HepG2 (cell line): ENCODE measurements around the gene HEXIM1. TPM values are rescaled to one million over a fixed set of nuclear protein-coding genes. Genes with fewer than 3 reads are reported as not detected.

Source experiments
- DMAP1 ChIP-seq: IDR thresholded peaks from 2 replicates; pipeline ENCODE4 v1.6.1; 2016
- GATAD1 ChIP-seq: IDR thresholded peaks from 2 replicates; pipeline ENCODE4 v1.6.1; 2016; ENCODE audit warnings: missing genetic modification reagents, missing compliant biosample characterization
- ISX ChIP-seq: sonication (generic); formaldehyde crosslinking; conservative IDR thresholded peaks from 2 replicates; pipeline ENCODE4 v1.5.0; 2020; ENCODE audit warnings: missing genetic modification reagents
- MEIS2 ChIP-seq: sonication (generic); formaldehyde crosslinking; IDR thresholded peaks from 2 replicates; pipeline ENCODE4 v1.9.0; 2021; ENCODE audit warnings: mild to moderate bottlenecking, missing genetic modification reagents
- RAD21 ChIP-seq: fragments of 450-650 bp; formaldehyde crosslinking; IDR thresholded peaks from 2 replicates; pipeline ENCODE4 v1.5.0; 2020; ENCODE audit warnings: mild to moderate bottlenecking
- RBM39 ChIP-seq: fragments of 200-400 bp; formaldehyde crosslinking; IDR thresholded peaks from one replicate; pipeline ENCODE4 v1.6.1; 2018; ENCODE audit warnings: antibody characterized with exemption, mild to moderate bottlenecking, low read depth, low read length; ENCODE audit not compliant: poor library complexity, severe bottlenecking
- SETDB1 ChIP-seq: sonication (generic); formaldehyde crosslinking; IDR thresholded peaks from 2 replicates; pipeline ENCODE4 v1.5.1; 2020; ENCODE audit warnings: missing genetic modification reagents, mild to moderate bottlenecking, borderline replicate concordance
- THYN1 ChIP-seq: sonication (generic); formaldehyde crosslinking; IDR thresholded peaks from 2 replicates; pipeline ENCODE4 v1.8.1; 2023; ENCODE audit warnings: low read depth, mild to moderate bottlenecking, moderate library complexity, missing genetic modification reagents, borderline replicate concordance
- ZNF101 ChIP-seq: sonication (generic); formaldehyde crosslinking; IDR thresholded peaks from 2 replicates; pipeline ENCODE4 v1.4.0; 2020; ENCODE audit warnings: mild to moderate bottlenecking, low read depth, missing genetic modification reagents, borderline replicate concordance
- ZNF572 ChIP-seq: sonication (generic); formaldehyde crosslinking; IDR thresholded peaks from 2 replicates; pipeline ENCODE4 v1.5.1; 2020; ENCODE audit warnings: mild to moderate bottlenecking, missing genetic modification reagents
- ZNF614 ChIP-seq: IDR thresholded peaks from 2 replicates; pipeline ENCODE4 v1.6.1; 2018; ENCODE audit warnings: missing biosample characterization, missing genetic modification reagents, inconsistent platforms, borderline replicate concordance
- ZNF724P ChIP-seq: sonication (generic); formaldehyde crosslinking; IDR thresholded peaks from 2 replicates; pipeline ENCODE4 v1.8.0; 2022; ENCODE audit warnings: missing genetic modification reagents, borderline replicate concordance
- ZNF75D ChIP-seq: sonication (generic); formaldehyde crosslinking; IDR thresholded peaks from 2 replicates; pipeline ENCODE4 v1.8.1; 2023; ENCODE audit warnings: missing genetic modification reagents, mild to moderate bottlenecking, borderline replicate concordance
- ZNF766 ChIP-seq: sonication (generic); formaldehyde crosslinking; IDR thresholded peaks from 2 replicates; pipeline ENCODE4 v1.5.0; 2020; ENCODE audit warnings: missing genetic modification reagents, borderline replicate concordance
- ZZZ3 ChIP-seq: sonication (generic); formaldehyde crosslinking; IDR thresholded peaks from 2 replicates; pipeline ENCODE4 v1.4.0; 2020; ENCODE audit warnings: missing genetic modification reagents, mild to moderate bottlenecking, borderline replicate concordance
- polyA plus RNA-seq, 8 experiments: library from polyadenylated mRNA; depleted of rRNA in 3 of 8; stranded (reverse) in 7 of 8; unstranded in 1 of 8; fragments of >200 nt; fragmentation: Illumina TruSeq in 4 of 8; extraction: Trizol in 4 of 8; gene quantifications; 2 replicates each; pipeline versions ENCODE4 v1.2.1 to v1.2.3, GENCODE V29; 2011 to 2016; ENCODE audit warnings: low read depth in 4 of 8, missing spikeins in 1 of 8, mixed read lengths in 1 of 8; ENCODE audit not compliant: insufficient read depth in 1 of 8
- total RNA-seq, 5 experiments: library from RNA; depleted of rRNA; stranded (reverse); fragments of >200 nt; fragmentation: Illumina TruSeq; extraction: Trizol; gene quantifications; 2 replicates each; pipeline ENCODE4 v1.2.3, GENCODE V29; 2016; ENCODE audit warnings: low read depth in 1 of 5
- TF ChIP-seq, protein P1 (sequence below): sonication (generic); formaldehyde crosslinking; IDR thresholded peaks from 2 replicates; pipeline ENCODE4 v1.9.0; 2021; ENCODE audit warnings: missing genetic modification reagents, borderline replicate concordance
- TF ChIP-seq, protein P2 (sequence below): IDR thresholded peaks from 2 replicates; pipeline ENCODE4 v1.6.1; 2016; ENCODE audit warnings: missing biosample characterization, missing genetic modification reagents, low read depth
- TF ChIP-seq, protein P3 (sequence below): sonication (generic); IDR thresholded peaks from 2 replicates; pipeline ENCODE4 v1.6.1; 2016; ENCODE audit warnings: low read depth, borderline replicate concordance
- TF ChIP-seq, protein P4 (sequence below), 2 experiments: sonication (generic) in 1 of 2; formaldehyde crosslinking in 1 of 2; IDR thresholded peaks; 2 replicates each; pipeline versions ENCODE4 v1.4.0 to v1.6.1; 2016 to 2020; ENCODE audit warnings: borderline replicate concordance in 1 of 2, low read depth in 1 of 2, mild to moderate bottlenecking in 1 of 2, missing genetic modification reagents in 1 of 2

The HEXIM1 gene
- total and polyA plus RNA-seq, 2 of the 13 experiments (the other 11 are each of a cell fraction or from before 2014, with no cell fraction given) = 10.5 to 16.6 TPM

DNA sequence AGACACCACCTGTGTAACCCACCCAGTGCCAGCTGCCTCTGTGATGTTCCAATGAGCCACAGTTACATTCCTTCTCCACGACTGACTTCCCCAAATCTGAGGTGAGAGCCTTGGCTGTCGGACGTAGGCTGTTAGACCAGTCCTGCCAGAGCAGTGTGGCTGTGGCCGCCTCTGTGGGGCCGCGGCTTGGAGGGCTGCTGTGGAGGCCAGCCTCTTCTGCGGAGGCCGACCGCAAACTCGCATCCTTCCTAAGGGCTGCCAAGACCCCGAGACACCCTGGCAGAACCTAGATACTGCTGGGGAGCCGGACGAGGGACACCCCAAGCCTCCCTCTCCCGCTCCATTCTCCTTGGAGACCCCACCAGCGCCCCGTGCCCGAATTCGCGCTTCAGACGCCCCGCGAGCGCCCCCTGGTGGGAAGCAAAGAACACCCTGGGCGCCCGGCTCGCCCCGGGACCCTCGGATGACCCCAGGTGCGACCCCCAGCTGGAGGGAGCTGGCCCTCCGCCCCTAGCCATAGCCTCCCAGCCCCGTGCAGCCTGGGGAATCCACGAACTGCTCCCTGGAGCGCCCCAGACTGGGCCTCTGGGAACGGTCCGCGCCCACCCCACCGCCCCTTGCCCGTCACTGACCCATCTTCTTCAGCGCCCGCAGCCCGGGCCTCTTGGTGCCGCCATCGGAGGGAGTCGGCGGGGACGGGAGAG, 16.5 kb upstream of the HEXIM1 start (continued):
- TF ChIP-seq, protein P1, sequence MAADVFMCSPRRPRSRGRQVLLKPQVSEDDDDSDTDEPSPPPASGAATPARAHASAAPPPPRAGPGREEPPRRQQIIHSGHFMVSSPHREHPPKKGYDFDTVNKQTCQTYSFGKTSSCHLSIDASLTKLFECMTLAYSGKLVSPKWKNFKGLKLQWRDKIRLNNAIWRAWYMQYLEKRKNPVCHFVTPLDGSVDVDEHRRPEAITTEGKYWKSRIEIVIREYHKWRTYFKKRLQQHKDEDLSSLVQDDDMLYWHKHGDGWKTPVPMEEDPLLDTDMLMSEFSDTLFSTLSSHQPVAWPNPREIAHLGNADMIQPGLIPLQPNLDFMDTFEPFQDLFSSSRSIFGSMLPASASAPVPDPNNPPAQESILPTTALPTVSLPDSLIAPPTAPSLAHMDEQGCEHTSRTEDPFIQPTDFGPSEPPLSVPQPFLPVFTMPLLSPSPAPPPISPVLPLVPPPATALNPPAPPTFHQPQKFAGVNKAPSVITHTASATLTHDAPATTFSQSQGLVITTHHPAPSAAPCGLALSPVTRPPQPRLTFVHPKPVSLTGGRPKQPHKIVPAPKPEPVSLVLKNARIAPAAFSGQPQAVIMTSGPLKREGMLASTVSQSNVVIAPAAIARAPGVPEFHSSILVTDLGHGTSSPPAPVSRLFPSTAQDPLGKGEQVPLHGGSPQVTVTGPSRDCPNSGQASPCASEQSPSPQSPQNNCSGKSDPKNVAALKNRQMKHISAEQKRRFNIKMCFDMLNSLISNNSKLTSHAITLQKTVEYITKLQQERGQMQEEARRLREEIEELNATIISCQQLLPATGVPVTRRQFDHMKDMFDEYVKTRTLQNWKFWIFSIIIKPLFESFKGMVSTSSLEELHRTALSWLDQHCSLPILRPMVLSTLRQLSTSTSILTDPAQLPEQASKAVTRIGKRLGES (CRISPR knock-in tag) = no peak
- TF ChIP-seq ZNF101 (CRISPR knock-in tag) = no peak
- TF ChIP-seq DMAP1 (CRISPR knock-in tag) = no peak
- no peak for TF ChIP-seq ZNF614 (CRISPR knock-in tag)
- TF ChIP-seq, protein P2, sequence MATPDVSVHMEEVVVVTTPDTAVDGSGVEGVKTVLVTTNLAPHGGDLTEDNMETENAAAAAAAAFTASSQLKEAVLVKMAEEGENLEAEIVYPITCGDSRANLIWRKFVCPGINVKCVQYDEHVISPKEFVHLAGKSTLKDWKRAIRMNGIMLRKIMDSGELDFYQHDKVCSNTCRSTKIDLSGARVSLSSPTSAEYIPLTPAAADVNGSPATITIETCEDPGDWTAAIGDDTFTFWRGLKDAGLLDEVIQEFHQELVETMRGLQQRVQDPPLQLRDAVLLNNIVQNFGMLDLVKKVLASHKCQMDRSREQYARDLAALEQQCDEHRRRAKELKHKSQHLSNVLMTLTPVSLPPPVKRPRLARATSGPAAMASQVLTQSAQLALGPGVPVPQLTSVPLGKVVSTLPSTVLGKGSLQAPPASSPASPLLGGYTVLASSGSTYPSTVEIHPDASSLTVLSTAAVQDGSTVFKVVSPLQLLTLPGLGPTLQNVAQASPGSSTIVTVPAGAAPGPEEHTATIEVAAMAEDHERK = no peak
- peak; percentile 42; the same call in 1 of the 2 replicates for TF ChIP-seq ZNF724P (CRISPR knock-in tag)
- TF ChIP-seq ISX (CRISPR knock-in tag) = no peak
- TF ChIP-seq SETDB1 (CRISPR knock-in tag) = no peak
- TF ChIP-seq, protein P3, sequence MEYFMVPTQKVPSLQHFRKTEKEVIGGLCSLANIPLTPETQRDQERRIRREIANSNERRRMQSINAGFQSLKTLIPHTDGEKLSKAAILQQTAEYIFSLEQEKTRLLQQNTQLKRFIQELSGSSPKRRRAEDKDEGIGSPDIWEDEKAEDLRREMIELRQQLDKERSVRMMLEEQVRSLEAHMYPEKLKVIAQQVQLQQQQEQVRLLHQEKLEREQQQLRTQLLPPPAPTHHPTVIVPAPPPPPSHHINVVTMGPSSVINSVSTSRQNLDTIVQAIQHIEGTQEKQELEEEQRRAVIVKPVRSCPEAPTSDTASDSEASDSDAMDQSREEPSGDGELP = peak; percentile 37; the same call in 1 of the 2 replicates
- TF ChIP-seq GATAD1 = peak; percentile 55; the same call in 1 of the 2 replicates
- TF ChIP-seq ZNF766 (CRISPR knock-in tag) = no peak
- TF ChIP-seq THYN1 (CRISPR knock-in tag) = no peak
- TF ChIP-seq, protein P4, sequence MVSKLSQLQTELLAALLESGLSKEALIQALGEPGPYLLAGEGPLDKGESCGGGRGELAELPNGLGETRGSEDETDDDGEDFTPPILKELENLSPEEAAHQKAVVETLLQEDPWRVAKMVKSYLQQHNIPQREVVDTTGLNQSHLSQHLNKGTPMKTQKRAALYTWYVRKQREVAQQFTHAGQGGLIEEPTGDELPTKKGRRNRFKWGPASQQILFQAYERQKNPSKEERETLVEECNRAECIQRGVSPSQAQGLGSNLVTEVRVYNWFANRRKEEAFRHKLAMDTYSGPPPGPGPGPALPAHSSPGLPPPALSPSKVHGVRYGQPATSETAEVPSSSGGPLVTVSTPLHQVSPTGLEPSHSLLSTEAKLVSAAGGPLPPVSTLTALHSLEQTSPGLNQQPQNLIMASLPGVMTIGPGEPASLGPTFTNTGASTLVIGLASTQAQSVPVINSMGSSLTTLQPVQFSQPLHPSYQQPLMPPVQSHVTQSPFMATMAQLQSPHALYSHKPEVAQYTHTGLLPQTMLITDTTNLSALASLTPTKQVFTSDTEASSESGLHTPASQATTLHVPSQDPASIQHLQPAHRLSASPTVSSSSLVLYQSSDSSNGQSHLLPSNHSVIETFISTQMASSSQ (IDR thresholded peaks at IDR 0.05; ENCODE audit: low read depth) = no peak
- TF ChIP-seq, protein P4 (CRISPR knock-in tag; IDR thresholded peaks at IDR 0.05; ENCODE audit: borderline replicate concordance) = no peak
- TF ChIP-seq RAD21 (CRISPR knock-in tag) = peak; percentile 90
- TF ChIP-seq RBM39 = peak; percentile 48
- peak; percentile 37; the same call in 1 of the 2 replicates for TF ChIP-seq MEIS2 (CRISPR knock-in tag)
- TF ChIP-seq ZZZ3 (CRISPR knock-in tag) = no peak
- TF ChIP-seq ZNF572 (CRISPR knock-in tag) = no peak
- 0 out of 2 replicates have a peak, but pooled peaks have one; percentile 53 for TF ChIP-seq ZNF75D
